ENCODE measurements around the gene IGSF21. TPM values are rescaled to one million over a fixed set of nuclear protein-coding genes. Genes with fewer than 3 reads are reported as not detected.

IGSF21 gene
- total RNA-seq, 1 donor from 2014 or later, result 2.6 TPM

- DNase-seq (ENCODE audit: low spot score), result no peak
Observed at GRCh38 chr1:18396247-18396980, 288.8 kb downstream of the IGSF21 start.

GRCh38 chr1:18397641-18398040 is 290.0 kb downstream of the IGSF21 start:
- no peak for DNase-seq (ENCODE audit: low spot score)

GRCh38 chr1:18398791-18399530 is 291.4 kb downstream of the IGSF21 start:
- no peak for DNase-seq (ENCODE audit: low spot score)

- no peak for DNase-seq (ENCODE audit: low spot score)
Observed at GRCh38 chr1:18400347-18401102, 292.9 kb downstream of the IGSF21 start.

GRCh38 chr1:18401921-18402320 is 294.3 kb downstream of the IGSF21 start:
- no peak for DNase-seq (ENCODE audit: low spot score)

GRCh38 chr1:18404460-18404859 is 296.9 kb downstream of the IGSF21 start:
- DNase-seq (ENCODE audit: low spot score), result no peak

GRCh38 chr1:18407166-18408045 is 299.8 kb downstream of the IGSF21 start:
- no peak for DNase-seq (ENCODE audit: low spot score)

GRCh38 chr1:18408656-18409370 is 301.2 kb downstream of the IGSF21 start:
- DNase-seq (ENCODE audit: low spot score), result no peak

- DNase-seq (ENCODE audit: low spot score), result no peak
Observed at GRCh38 chr1:18409609-18410237, 302.1 kb downstream of the IGSF21 start.

GRCh38 chr1:18410407-18410806 is 302.8 kb downstream of the IGSF21 start:
- DNase-seq (ENCODE audit: low spot score), result no peak

- DNase-seq (ENCODE audit: low spot score), result no peak
Observed at GRCh38 chr1:18411321-18411720, 303.7 kb downstream of the IGSF21 start.

- no peak for DNase-seq (ENCODE audit: low spot score)
Observed at GRCh38 chr1:18411820-18412641, 304.4 kb downstream of the IGSF21 start.

GRCh38 chr1:18412882-18413353 is 305.3 kb downstream of the IGSF21 start:
- no peak for DNase-seq (ENCODE audit: low spot score)

- no peak for DNase-seq (ENCODE audit: low spot score)
Observed at GRCh38 chr1:18413541-18414305, 306.1 kb downstream of the IGSF21 start.

- no peak for DNase-seq (ENCODE audit: low spot score)
Observed at GRCh38 chr1:18414321-18414720, 306.7 kb downstream of the IGSF21 start.

- DNase-seq (ENCODE audit: low spot score), result no peak
Observed at GRCh38 chr1:18414872-18415447, 307.4 kb downstream of the IGSF21 start.

- no peak for DNase-seq (ENCODE audit: low spot score)
Observed at GRCh38 chr1:18415448-18416027, 307.9 kb downstream of the IGSF21 start.

All from mesenteric fat pad (tissue), 1 donor.